ENCODE measurements around the gene SULT1A1. TPM values are rescaled to one million over a fixed set of nuclear protein-coding genes. Genes with fewer than 3 reads are reported as not detected.

The SULT1A1 gene
- total and polyA plus RNA-seq, 2 of the 13 experiments (the other 11 are each of a cell fraction or from before 2014, with no cell fraction given) = 114 to 147 TPM

GRCh38 chr16:28580726-28581315 is 29.0 kb downstream of the SULT1A1 start (continued):
- TF ChIP-seq ZNF451 (CRISPR knock-in tag; IDR thresholded peaks at IDR 0.05) (no peak), ZNF20 (CRISPR knock-in tag; IDR thresholded peaks at IDR 0.05) (no peak), CERS6 (CRISPR knock-in tag; IDR thresholded peaks at IDR 0.05) (no peak), ZNF747 (CRISPR knock-in tag; IDR thresholded peaks at IDR 0.05; ENCODE audit: borderline replicate concordance) (no peak), SNAPC4 (CRISPR knock-in tag; IDR thresholded peaks at IDR 0.05) (no peak), NFKB2 (CRISPR knock-in tag; IDR thresholded peaks at IDR 0.05; ENCODE audit: borderline replicate concordance) (no peak), MLXIP (CRISPR knock-in tag; IDR thresholded peaks at IDR 0.05; ENCODE audit: borderline replicate concordance) (no peak), ZNF660 (CRISPR knock-in tag; IDR thresholded peaks at IDR 0.05; ENCODE audit: borderline replicate concordance, low read depth) (no peak), ZNF180 (CRISPR knock-in tag; IDR thresholded peaks at IDR 0.05; ENCODE audit: borderline replicate concordance, low read depth) (no peak), PREB (CRISPR knock-in tag; IDR thresholded peaks at IDR 0.05) (no peak), ZBTB37 (CRISPR knock-in tag; IDR thresholded peaks at IDR 0.05) (no peak)
- TF ChIP-seq, protein P1, sequence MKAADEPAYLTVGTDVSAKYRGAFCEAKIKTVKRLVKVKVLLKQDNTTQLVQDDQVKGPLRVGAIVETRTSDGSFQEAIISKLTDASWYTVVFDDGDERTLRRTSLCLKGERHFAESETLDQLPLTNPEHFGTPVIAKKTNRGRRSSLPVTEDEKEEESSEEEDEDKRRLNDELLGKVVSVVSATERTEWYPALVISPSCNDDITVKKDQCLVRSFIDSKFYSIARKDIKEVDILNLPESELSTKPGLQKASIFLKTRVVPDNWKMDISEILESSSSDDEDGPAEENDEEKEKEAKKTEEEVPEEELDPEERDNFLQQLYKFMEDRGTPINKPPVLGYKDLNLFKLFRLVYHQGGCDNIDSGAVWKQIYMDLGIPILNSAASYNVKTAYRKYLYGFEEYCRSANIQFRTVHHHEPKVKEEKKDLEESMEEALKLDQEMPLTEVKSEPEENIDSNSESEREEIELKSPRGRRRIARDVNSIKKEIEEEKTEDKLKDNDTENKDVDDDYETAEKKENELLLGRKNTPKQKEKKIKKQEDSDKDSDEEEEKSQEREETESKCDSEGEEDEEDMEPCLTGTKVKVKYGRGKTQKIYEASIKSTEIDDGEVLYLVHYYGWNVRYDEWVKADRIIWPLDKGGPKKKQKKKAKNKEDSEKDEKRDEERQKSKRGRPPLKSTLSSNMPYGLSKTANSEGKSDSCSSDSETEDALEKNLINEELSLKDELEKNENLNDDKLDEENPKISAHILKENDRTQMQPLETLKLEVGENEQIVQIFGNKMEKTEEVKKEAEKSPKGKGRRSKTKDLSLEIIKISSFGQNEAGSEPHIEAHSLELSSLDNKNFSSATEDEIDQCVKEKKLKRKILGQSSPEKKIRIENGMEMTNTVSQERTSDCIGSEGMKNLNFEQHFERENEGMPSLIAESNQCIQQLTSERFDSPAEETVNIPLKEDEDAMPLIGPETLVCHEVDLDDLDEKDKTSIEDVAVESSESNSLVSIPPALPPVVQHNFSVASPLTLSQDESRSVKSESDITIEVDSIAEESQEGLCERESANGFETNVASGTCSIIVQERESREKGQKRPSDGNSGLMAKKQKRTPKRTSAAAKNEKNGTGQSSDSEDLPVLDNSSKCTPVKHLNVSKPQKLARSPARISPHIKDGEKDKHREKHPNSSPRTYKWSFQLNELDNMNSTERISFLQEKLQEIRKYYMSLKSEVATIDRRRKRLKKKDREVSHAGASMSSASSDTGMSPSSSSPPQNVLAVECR (CRISPR knock-in tag; IDR thresholded peaks at IDR 0.05; ENCODE audit: borderline replicate concordance) = no peak
